GM12875 (cell line): ENCODE results near the gene IGF2R.
A peak's percentile ranks its signal among the peaks of the same experiment; 100 is the strongest.

Experiments
- H3K4me3 ChIP-seq: one replicate; pipeline ENCODE4 v1.5.1; 2011; ENCODE audit warnings: low read depth, low read length, control low read depth
- CTCF ChIP-seq: IDR thresholded peaks from 2 replicates; pipeline ENCODE4 v1.5.1; 2011; ENCODE audit warnings: low read depth, mild to moderate bottlenecking, control low read depth, inconsistent platforms, low read length, moderate library complexity, borderline replicate concordance; ENCODE audit not compliant: insufficient read depth

IGF2R gene

GRCh38 chr6:159981403-159982245 is 12.7 kb downstream of the IGF2R start:
- TF ChIP-seq CTCF, result no peak
- H3K4me3 ChIP-seq, result peak overlapping the region; percentile 22

GRCh38 chr6:159982731-159983506 is 14.0 kb downstream of the IGF2R start:
- no peak for TF ChIP-seq CTCF
- H3K4me3 ChIP-seq, result no peak overlapping the region

- no peak overlapping the region for H3K4me3 ChIP-seq
- no peak for TF ChIP-seq CTCF
Measured at GRCh38 chr6:159983641-159984080, 14.8 kb downstream of the IGF2R start.

- H3K4me3 ChIP-seq, result no peak overlapping the region
- no peak for TF ChIP-seq CTCF
Measured at GRCh38 chr6:159984268-159984786, 15.4 kb downstream of the IGF2R start.

GRCh38 chr6:159985296-159985945 is 16.5 kb downstream of the IGF2R start:
- H3K4me3 ChIP-seq, result no peak overlapping the region
- no peak for TF ChIP-seq CTCF

- H3K4me3 ChIP-seq, result no peak overlapping the region
- no peak for TF ChIP-seq CTCF
Measured at GRCh38 chr6:159988983-159989454, 20.1 kb downstream of the IGF2R start.
